Spleen (tissue), 13 donors: ENCODE results near the gene CRELD2. TPM values are rescaled to one million over a fixed set of nuclear protein-coding genes. Genes with fewer than 3 reads are reported as not detected.

ENCODE experiments used
- DNase-seq: peaks from one replicate; pipeline ENCODE4 v3.0.0-alpha.2; 2020
- H3K27ac ChIP-seq, 8 donors: fragments of 200-600 bp; sonication (generic) in 7 of 8; 1 replicate in 4 of 8; 2 replicates in 4 of 8; pipeline versions ENCODE4 v1.5.0 to v1.8.0; 2016 to 2021; ENCODE audit warnings: inconsistent platforms in 4 of 8, mild to moderate bottlenecking in 4 of 8, moderate library complexity in 1 of 8
- H3K27me3 ChIP-seq, 7 donors: fragments of 200-600 bp; sonication (generic) in 6 of 7; replicated peaks in 1 of 7; 1 replicate in 4 of 7; 2 replicates in 3 of 7; pipeline versions ENCODE4 v1.5.0 to v1.8.0; 2016 to 2021; ENCODE audit warnings: inconsistent platforms in 3 of 7, mild to moderate bottlenecking in 1 of 7
- H3K36me3 ChIP-seq, 6 donors: fragments of 200-600 bp; sonication (generic) in 5 of 6; 1 replicate in 4 of 6; 2 replicates in 2 of 6; pipeline versions ENCODE4 v1.5.0 to v1.8.0; 2016 to 2021; ENCODE audit warnings: inconsistent platforms in 2 of 6
- H3K4me1 ChIP-seq, 6 donors: fragments of 200-600 bp; sonication (generic) in 5 of 6; 1 replicate in 3 of 6; 2 replicates in 3 of 6; pipeline versions ENCODE4 v1.5.0 to v1.8.0; 2016 to 2021; ENCODE audit warnings: inconsistent platforms in 3 of 6
- H3K4me3 ChIP-seq, 8 donors: fragments of 200-600 bp; sonication (generic) in 7 of 8; 1 replicate in 4 of 8; 2 replicates in 4 of 8; pipeline versions ENCODE4 v1.5.0 to v1.8.0; 2016 to 2021; ENCODE audit warnings: inconsistent platforms in 4 of 8, mild to moderate bottlenecking in 4 of 8, moderate library complexity in 2 of 8
- H3K9me3 ChIP-seq, 8 donors: fragments of 200-600 bp; sonication (generic) in 7 of 8; 1 replicate in 4 of 8; 2 replicates in 4 of 8; pipeline versions ENCODE4 v1.5.0 to v1.8.0; 2016 to 2021; ENCODE audit warnings: inconsistent platforms in 4 of 8
- CTCF ChIP-seq, 11 experiments: fragments of 200-600 bp in 7 of 11; fragments of 450-650 bp in 4 of 11; sonication (generic) in 4 of 11; IDR thresholded peaks in 8 of 11; conservative IDR thresholded peaks in 3 of 11; 1 replicate in 7 of 11; 2 replicates in 4 of 11; pipeline versions ENCODE4 v1.4.0 to v1.8.0; 2016 to 2021; ENCODE audit warnings: antibody characterized with exemption in 11 of 11, inconsistent platforms in 4 of 11, mild to moderate bottlenecking in 1 of 11
- POLR2A ChIP-seq, 3 donors: fragments of 450-650 bp; IDR thresholded peaks; one replicate each; pipeline ENCODE4 v1.5.1; 2017; ENCODE audit warnings: antibody characterized with exemption in 3 of 3, mild to moderate bottlenecking in 1 of 3
- POLR2AphosphoS5 ChIP-seq, 3 donors: sonication (generic); formaldehyde crosslinking; IDR thresholded peaks; one replicate each; pipeline ENCODE4 v1.5.1; 2017; ENCODE audit warnings: antibody characterized with exemption in 3 of 3
- WGBS, 5 donors: extraction: QIAGEN DNeasy Blood & Tissue Kit in 3 of 5; methylation state at CpG; one replicate each; pipeline versions ENCODE4 v1.1.5 to v1.1.7; 2013 to 2018; 5-methylcytosine and 5-hydroxymethylcytosine counted together
- intact Hi-C: fragments of 100-400 bp; cut with DNase I; formaldehyde crosslinking; loops from one replicate; pipeline ENCODE4 v1.15.0; 2023; ENCODE audit warnings: low total_unique reads
- long read RNA-seq, 2 donors: transcript quantifications; one replicate each; lab custom pipeline, GENCODE V29; 2026
- polyA plus RNA-seq, 3 donors: library from polyadenylated mRNA; stranded (reverse); fragments of 200-250 nt; gene quantifications; one replicate each; pipeline ENCODE4 v1.2.1, GENCODE V29; 2013
- total RNA-seq, 7 donors: library from RNA; depleted of rRNA in 3 of 7; stranded (reverse); fragments of >200 nt in 3 of 7; fragmentation: NEBNext Ultra II Directional in 4 of 7; extraction: Animal tissue kit (Norgen Biotek cat#: 25700) in 4 of 7; gene quantifications; one replicate each; pipeline versions ENCODE4 v1.1.0 to v1.2.1, GENCODE V29; 2016 to 2021
- donor health status: healthy with polysubstance abuse.
- donor health status: DM: no; HTN: no; CAD: no; lungs with moderate emphysema.
- donor health status: DM: no; HTN: no; CAD: no.
- donor health status: Bipolar disorder and iron deficiency.
- donor health status: healthy.
- donor health status: DM: no; HTN: no; CAD: no.
- donor health status: DM: yes; HTN: yes; CAD: no.

The CRELD2 gene
- total RNA-seq: 10 to 100 TPM; 23.2 to 46.3 (median 38.1) TPM
- 10 to 100 TPM; 16.2 to 26.3 (median 18.3) TPM for polyA plus RNA-seq
- long read RNA-seq, donor 1, transcript CRELD2-201 (10 exons, 1,357 nt): major isoform, 7 of 13 reads
- long read RNA-seq, donor 1, partial matches to known transcripts: 6 of 13 reads
- long read RNA-seq, donor 1, other reads (novel, unspliced or antisense): 0 of 13 reads
- long read RNA-seq, donor 2, transcript CRELD2-201 (10 exons, 1,357 nt): major isoform, 8 of 9 reads
- long read RNA-seq, donor 2, partial matches to known transcripts: 0 of 9 reads
- long read RNA-seq, donor 2, other reads (novel, unspliced or antisense): 0 of 9 reads

GRCh38 chr22:49917974-49918910 lies at the start of gene CRELD2, which contains the start of gene ALG12:
Gene CRELD2, plus strand, starts transcription at chr22:49918634. Its CDS starts 136 bp downstream, at chr22:49918770.
Gene ALG12, minus strand, starts transcription at chr22:49918438. Its CDS starts 4,673 bp downstream, at chr22:49913765.
- peaks cover 0 to 39% (median 19%) of the 10 kb centered on the region in 6 donors for H3K36me3 ChIP-seq
- peak; percentile 98 for DNase-seq
- intact Hi-C loops: loop anchor here (10.0 kb wide), 1 partner anchor 53 kb away; no protein-coding TSS in a partner anchor
- peaks cover 9 to 41% (median 26%) of the 10 kb centered on the region in 6 donors for H3K4me1 ChIP-seq
- peak within 1 kb of the TSS; percentile 81 to 96 (median 94) for H3K27ac ChIP-seq
- H3K27me3 ChIP-seq: no peaks in the 10 kb centered on the region
- TF ChIP-seq POLR2AphosphoS5 (IDR thresholded peaks at IDR 0.05) (peak; percentile 83 to 90 (median 88)), POLR2A (IDR thresholded peaks at IDR 0.05) (peak in 1 of 3 donors; percentile 56), CTCF (IDR thresholded peaks at IDR 0.05 in 8 of 11, conservative IDR thresholded peaks at IDR 0.05 in 3 of 11) (peak in 6 of 11 experiments; percentile 12 to 69 (median 40))
- no peaks in the 10 kb centered on the region for H3K9me3 ChIP-seq
- 0 to 1% (median 0%) methylated on average over 10 to 103 of the region's 103 CpGs for WGBS, 5 donors
- peak within 1 kb of the TSS; percentile 69 to 92 (median 76) for H3K4me3 ChIP-seq

- intact Hi-C loops: loop anchor here (10.0 kb wide), 1 partner anchor 46 kb away; the partner anchor contains the start of genes ALG12 and CRELD2
- Histone ChIP-seq H3K4me1 (peaks cover 0 to 22% (median 6%) of the 10 kb centered on the region in 6 donors), H3K9me3 (peaks cover 0 to 43% (median 38%) of the 10 kb centered on the region in 8 donors), H3K27ac (peak overlapping the region in 3 of 8 donors; percentile 25 to 49 (median 38)), H3K4me3 (no peak overlapping the region), H3K36me3 (peaks cover 0 to 38% (median 0%) of the 10 kb centered on the region in 6 donors), H3K27me3 (no peaks in the 10 kb centered on the region)
- TF ChIP-seq POLR2A (IDR thresholded peaks at IDR 0.05) (no peak), CTCF (IDR thresholded peaks at IDR 0.05 in 8 of 11, conservative IDR thresholded peaks at IDR 0.05 in 3 of 11) (no peak), POLR2AphosphoS5 (IDR thresholded peaks at IDR 0.05) (no peak)
- 86 to 91% (median 89%) methylated on average over 17 of the region's 17 CpGs for WGBS, 5 donors
- peak; percentile 67 for DNase-seq
Observed at GRCh38 chr22:49869086-49869830, 49.2 kb upstream of the CRELD2 start.

GRCh38 chr22:49869845-49870712 lies 48.4 kb upstream of the CRELD2 start:
- Histone ChIP-seq H3K4me1 (peaks cover 0 to 22% (median 6%) of the 10 kb centered on the region in 6 donors), H3K27ac (peak overlapping the region in 4 of 8 donors; percentile 9 to 50 (median 44)), H3K4me3 (no peak overlapping the region), H3K36me3 (peaks cover 0 to 38% (median 0%) of the 10 kb centered on the region in 6 donors), H3K27me3 (no peaks in the 10 kb centered on the region), H3K9me3 (peaks cover 0 to 40% (median 37%) of the 10 kb centered on the region in 8 donors)
- intact Hi-C loops: loop anchor here (10.0 kb wide), 1 partner anchor 45 kb away; the partner anchor contains the start of genes ALG12 and CRELD2
- DNase-seq: no peak
- WGBS, 5 donors: 77 to 85% (median 84%) methylated on average over 13 to 14 of the region's 14 CpGs
- TF ChIP-seq POLR2AphosphoS5 (IDR thresholded peaks at IDR 0.05) (no peak), CTCF (IDR thresholded peaks at IDR 0.05 in 8 of 11, conservative IDR thresholded peaks at IDR 0.05 in 3 of 11) (no peak), POLR2A (IDR thresholded peaks at IDR 0.05) (no peak)
